ENCODE results near the gene PCSK1N. TPM values are rescaled to one million over a fixed set of nuclear protein-coding genes. Genes with fewer than 3 reads are reported as not detected.

Gene PCSK1N
- polyA plus RNA-seq, 2 of the 4 experiments (the other 2 are of a cell fraction): 3.0 to 21.2 TPM

DNA sequence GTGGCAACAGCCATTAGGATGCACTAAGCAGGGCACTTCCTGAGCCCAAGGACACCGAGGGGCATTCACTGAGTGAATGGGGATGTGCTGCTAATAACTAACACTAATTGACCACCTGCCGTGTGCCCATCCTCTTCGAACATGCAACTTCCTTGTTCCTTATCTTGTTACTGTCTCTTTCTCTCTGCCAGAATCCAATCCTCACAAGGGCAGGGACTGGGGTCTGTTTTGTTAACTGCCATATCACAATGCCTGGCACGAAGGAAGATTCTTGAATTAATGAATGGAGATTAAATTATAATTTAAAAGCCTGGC is 7.8 kb downstream of the PCSK1N start (continued):
- TF ChIP-seq, protein P1, sequence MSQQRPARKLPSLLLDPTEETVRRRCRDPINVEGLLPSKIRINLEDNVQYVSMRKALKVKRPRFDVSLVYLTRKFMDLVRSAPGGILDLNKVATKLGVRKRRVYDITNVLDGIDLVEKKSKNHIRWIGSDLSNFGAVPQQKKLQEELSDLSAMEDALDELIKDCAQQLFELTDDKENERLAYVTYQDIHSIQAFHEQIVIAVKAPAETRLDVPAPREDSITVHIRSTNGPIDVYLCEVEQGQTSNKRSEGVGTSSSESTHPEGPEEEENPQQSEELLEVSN (IDR thresholded peaks at IDR 0.05; ENCODE audit: borderline replicate concordance, low read depth): no peak
- TF ChIP-seq JUNB (IDR thresholded peaks at IDR 0.05): no peak
- no peak for TF ChIP-seq CBX8 (IDR thresholded peaks at IDR 0.05)
- TF ChIP-seq HDAC2 (IDR thresholded peaks at IDR 0.05): no peak

DNA sequence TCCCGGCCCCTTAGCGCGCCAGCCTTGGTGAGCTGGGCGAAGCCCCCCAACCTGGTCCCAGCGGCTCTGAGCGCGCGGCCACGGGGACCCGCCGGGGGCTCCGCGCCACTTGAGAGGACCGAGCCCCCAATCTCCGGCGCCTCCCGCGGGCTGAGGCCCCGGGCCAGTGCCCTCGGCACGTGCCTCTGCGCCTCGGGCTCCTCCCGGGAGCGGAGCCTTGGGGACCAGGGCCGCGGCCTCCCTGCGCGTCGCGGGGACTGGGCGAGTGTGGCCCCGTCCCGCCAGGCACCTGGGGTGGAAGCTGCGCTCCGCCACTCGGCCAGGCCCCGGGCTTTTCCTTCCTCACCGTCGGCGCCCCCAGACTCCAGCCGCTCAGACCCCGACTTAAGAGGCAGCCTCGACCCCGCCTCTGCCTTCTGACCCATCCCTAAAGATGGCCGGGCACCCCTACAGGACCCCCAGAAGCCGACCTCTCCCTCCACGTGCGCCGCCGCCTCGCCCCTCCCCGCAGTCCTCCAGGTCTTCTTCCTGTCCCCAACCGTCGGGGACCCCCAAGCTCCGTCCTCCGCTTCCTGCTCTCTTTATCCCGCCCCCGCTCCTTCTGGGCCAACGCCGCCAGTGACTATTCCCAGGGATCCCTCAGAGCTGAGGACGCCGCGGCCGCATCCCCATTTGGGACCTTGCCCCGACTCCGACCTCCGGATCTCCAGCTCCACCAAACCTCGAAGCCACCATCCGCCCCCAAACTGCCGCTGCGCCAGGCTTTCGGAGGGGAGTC is 8.3 kb downstream of the PCSK1N start:
- H3K4me1 ChIP-seq: no peaks in the 10 kb centered on the region
- H3K4me3 ChIP-seq: no peak overlapping the region
- ATAC-seq (no peak), DNase-seq (ENCODE audit: low read depth in 1 of 2, low spot score in 1 of 2) (no peak), FAIRE-seq (no peak)
- ChIA-PET POLR2A (no interaction called here), CTCF (no interaction called here)
- no peak overlapping the region for H3K4me2 ChIP-seq
- TF ChIP-seq SREBF2 (IDR thresholded peaks at IDR 0.05) (no peak), RCOR1 (IDR thresholded peaks at IDR 0.05; ENCODE audit: low read depth, low read length) (no peak), NFE2L2 (conservative IDR thresholded peaks at IDR 0.05; ENCODE audit: low read length) (no peak), HOXB5 (CRISPR knock-in tag; IDR thresholded peaks at IDR 0.05) (no peak), FOSB (CRISPR knock-in tag; IDR thresholded peaks at IDR 0.05) (no peak), MYC (IDR thresholded peaks at IDR 0.05; ENCODE audit: borderline replicate concordance, low read length) (no peak), HOXA7 (CRISPR knock-in tag; IDR thresholded peaks at IDR 0.05) (no peak), ZC3H11A (IDR thresholded peaks at IDR 0.05) (no peak), RAD21 (conservative IDR thresholded peaks at IDR 0.05 in 1 of 2, IDR thresholded peaks at IDR 0.05 in 1 of 2) (no peak), HOXB13 (CRISPR knock-in tag; IDR thresholded peaks at IDR 0.05; ENCODE audit: low read depth) (no peak), SMC3 (IDR thresholded peaks at IDR 0.05) (no peak), ZFP36 (IDR thresholded peaks at IDR 0.05; ENCODE audit: borderline replicate concordance, partially characterized antibody) (no peak), EHF (CRISPR knock-in tag; IDR thresholded peaks at IDR 0.05) (no peak), FOSL2 (IDR thresholded peaks at IDR 0.05) (no peak), FOSL2 (CRISPR knock-in tag; IDR thresholded peaks at IDR 0.05) (no peak), TP53 (CRISPR knock-in tag; IDR thresholded peaks at IDR 0.05) (no peak)
- TF ChIP-seq, protein P2, sequence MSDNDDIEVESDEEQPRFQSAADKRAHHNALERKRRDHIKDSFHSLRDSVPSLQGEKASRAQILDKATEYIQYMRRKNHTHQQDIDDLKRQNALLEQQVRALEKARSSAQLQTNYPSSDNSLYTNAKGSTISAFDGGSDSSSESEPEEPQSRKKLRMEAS (IDR thresholded peaks at IDR 0.05): no peak
- TF ChIP-seq, protein P3, sequence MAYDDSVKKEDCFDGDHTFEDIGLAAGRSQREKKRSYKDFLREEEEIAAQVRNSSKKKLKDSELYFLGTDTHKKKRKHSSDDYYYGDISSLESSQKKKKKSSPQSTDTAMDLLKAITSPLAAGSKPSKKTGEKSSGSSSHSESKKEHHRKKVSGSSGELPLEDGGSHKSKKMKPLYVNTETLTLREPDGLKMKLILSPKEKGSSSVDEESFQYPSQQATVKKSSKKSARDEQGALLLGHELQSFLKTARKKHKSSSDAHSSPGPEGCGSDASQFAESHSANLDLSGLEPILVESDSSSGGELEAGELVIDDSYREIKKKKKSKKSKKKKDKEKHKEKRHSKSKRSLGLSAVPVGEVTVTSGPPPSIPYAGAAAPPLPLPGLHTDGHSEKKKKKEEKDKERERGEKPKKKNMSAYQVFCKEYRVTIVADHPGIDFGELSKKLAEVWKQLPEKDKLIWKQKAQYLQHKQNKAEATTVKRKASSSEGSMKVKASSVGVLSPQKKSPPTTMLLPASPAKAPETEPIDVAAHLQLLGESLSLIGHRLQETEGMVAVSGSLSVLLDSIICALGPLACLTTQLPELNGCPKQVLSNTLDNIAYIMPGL (CRISPR knock-in tag; IDR thresholded peaks at IDR 0.05; ENCODE audit: borderline replicate concordance): no peak
- TF ChIP-seq, protein P1 (IDR thresholded peaks at IDR 0.05; ENCODE audit: borderline replicate concordance, low read depth): no peak
- WGBS (ENCODE audit: missing lambda C conversion rate): 97% methylated on average over 45 of the region's 73 CpGs
- H3K27ac ChIP-seq: no peak overlapping the region
- no peaks in the 10 kb centered on the region for H3K9me3 ChIP-seq

DNA sequence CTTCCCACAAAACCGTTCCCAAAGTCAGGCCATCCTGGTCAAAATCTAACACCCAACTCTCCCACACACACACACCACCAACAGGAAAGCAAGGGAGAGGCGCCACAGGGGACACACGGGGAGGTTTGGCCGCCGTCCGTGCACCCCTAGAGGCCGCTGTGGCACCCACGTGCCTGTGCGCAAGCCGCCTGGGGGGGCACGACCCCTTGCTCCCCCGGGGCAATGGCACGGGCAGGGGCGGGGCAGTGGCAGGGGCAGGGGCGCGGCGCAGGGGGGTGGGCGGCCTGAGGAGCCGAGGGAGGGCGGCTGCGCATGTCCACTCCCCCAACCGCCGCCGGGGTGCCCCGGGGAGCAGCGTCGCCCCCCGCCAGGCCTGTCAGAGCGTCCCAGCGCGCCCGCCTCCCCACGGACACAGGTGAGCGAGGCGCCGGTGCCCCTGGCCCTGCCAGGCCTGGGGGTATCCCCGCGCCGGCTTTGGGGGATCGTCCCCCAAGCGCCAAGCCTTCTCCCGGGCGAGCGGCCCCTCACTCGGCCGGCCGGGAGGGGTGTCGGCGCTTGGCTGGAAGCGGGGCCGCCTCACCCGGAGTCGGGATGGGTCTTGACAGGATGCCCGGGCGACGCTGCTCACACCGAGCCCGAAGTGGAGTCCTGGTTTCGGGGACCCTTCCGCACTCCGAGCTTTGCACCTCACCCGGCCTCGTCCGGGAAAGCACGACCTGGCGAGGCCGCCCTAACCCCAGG is 9.1 kb downstream of the PCSK1N start, which contains the start of gene ERAS:
Gene ERAS (plus strand): TSS at position 379 of the 741 bp plus-strand sequence. CDS start 2,611 bp downstream, outside the sequence.
- Histone ChIP-seq H3K4me3 (no peak within 1 kb of the TSS), H3K27ac (no peak within 1 kb of the TSS), H3K4me2 (no peak within 1 kb of the TSS), H3K4me1 (no peaks in the 10 kb centered on the region), H3K9me3 (no peaks in the 10 kb centered on the region)
- no peak for DNase-seq (ENCODE audit: low read depth in 1 of 2, low spot score in 1 of 2)
- 91% methylated on average over 9 of the region's 67 CpGs for WGBS (ENCODE audit: missing lambda C conversion rate)
- FAIRE-seq: no peak
- no peak for ATAC-seq
- ChIA-PET POLR2A (no interaction called here), CTCF (interaction anchor here (1.3 kb wide), 1 partner anchor 8 kb away, joined by 3 read pairs; no protein-coding TSS in a partner anchor)
- TF ChIP-seq CBX2 (IDR thresholded peaks at IDR 0.05; ENCODE audit: borderline replicate concordance, low read depth): no peak
- TF ChIP-seq KDM5A (IDR thresholded peaks at IDR 0.05): no peak
- TF ChIP-seq CEBPB (IDR thresholded peaks at IDR 0.05): no peak
- no peak for TF ChIP-seq BHLHE40 (IDR thresholded peaks at IDR 0.05; ENCODE audit: low read depth, low read length)
- TF ChIP-seq, protein P2 (IDR thresholded peaks at IDR 0.05): no peak
- TF ChIP-seq GATA3 (IDR thresholded peaks at IDR 0.05; ENCODE audit: borderline replicate concordance): no peak
- TF ChIP-seq HDAC2 (IDR thresholded peaks at IDR 0.05): no peak
- no peak for TF ChIP-seq MAFK (IDR thresholded peaks at IDR 0.05; ENCODE audit: partially characterized antibody)
- TF ChIP-seq, protein P4, sequence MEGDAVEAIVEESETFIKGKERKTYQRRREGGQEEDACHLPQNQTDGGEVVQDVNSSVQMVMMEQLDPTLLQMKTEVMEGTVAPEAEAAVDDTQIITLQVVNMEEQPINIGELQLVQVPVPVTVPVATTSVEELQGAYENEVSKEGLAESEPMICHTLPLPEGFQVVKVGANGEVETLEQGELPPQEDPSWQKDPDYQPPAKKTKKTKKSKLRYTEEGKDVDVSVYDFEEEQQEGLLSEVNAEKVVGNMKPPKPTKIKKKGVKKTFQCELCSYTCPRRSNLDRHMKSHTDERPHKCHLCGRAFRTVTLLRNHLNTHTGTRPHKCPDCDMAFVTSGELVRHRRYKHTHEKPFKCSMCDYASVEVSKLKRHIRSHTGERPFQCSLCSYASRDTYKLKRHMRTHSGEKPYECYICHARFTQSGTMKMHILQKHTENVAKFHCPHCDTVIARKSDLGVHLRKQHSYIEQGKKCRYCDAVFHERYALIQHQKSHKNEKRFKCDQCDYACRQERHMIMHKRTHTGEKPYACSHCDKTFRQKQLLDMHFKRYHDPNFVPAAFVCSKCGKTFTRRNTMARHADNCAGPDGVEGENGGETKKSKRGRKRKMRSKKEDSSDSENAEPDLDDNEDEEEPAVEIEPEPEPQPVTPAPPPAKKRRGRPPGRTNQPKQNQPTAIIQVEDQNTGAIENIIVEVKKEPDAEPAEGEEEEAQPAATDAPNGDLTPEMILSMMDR (IDR thresholded peaks at IDR 0.05): no peak
- no peak for TF ChIP-seq CHD2 (IDR thresholded peaks at IDR 0.05; ENCODE audit: low read length, partially characterized antibody)
- no peak for TF ChIP-seq KDM1A (IDR thresholded peaks at IDR 0.05; ENCODE audit: low read depth)
- TF ChIP-seq, protein P1 (IDR thresholded peaks at IDR 0.05; ENCODE audit: borderline replicate concordance, low read depth): no peak

All from A549 (cell line).